KMS-11 (cell line): Measurements from ENCODE around the gene PRKAR1B.

Source experiments
- H2AFZ ChIP-seq: fragments of 200-600 bp; sonication (generic); 2 replicates; pipeline ENCODE4 v1.6.1; 2016; ENCODE audit warnings: antibody characterized with exemption, mixed run types, low read depth
- H3K27ac ChIP-seq: fragments of 200-600 bp; sonication (generic); 2 replicates; pipeline ENCODE4 v1.6.1; 2016; ENCODE audit warnings: mild to moderate bottlenecking, mixed run types
- H3K27me3 ChIP-seq: fragments of 200-600 bp; sonication (generic); 2 replicates; pipeline ENCODE4 v1.6.1; 2017; ENCODE audit warnings: mild to moderate bottlenecking, low read depth, mixed run types, moderate library complexity; ENCODE audit not compliant: insufficient read depth
- H3K36me3 ChIP-seq: fragments of 200-600 bp; sonication (generic); 2 replicates; pipeline ENCODE4 v1.6.1; 2017; ENCODE audit warnings: mild to moderate bottlenecking, mixed run types; ENCODE audit not compliant: insufficient read depth
- H3K4me1 ChIP-seq: fragments of 200-600 bp; sonication (generic); 2 replicates; pipeline ENCODE4 v1.6.1; 2016; ENCODE audit warnings: mild to moderate bottlenecking, low read depth, mixed run types; ENCODE audit not compliant: poor library complexity, severe bottlenecking
- H3K4me2 ChIP-seq: fragments of 200-600 bp; sonication (generic); 2 replicates; pipeline ENCODE4 v1.7.0; 2016; ENCODE audit warnings: mild to moderate bottlenecking, mixed run types
- H3K4me3 ChIP-seq: fragments of 200-600 bp; sonication (generic); IDR thresholded peaks from 2 replicates; pipeline ENCODE4 v1.6.1; 2017; ENCODE audit warnings: low read depth, low read length, mixed read lengths; ENCODE audit not compliant: insufficient read depth
- H3K79me2 ChIP-seq: fragments of 200-600 bp; sonication (generic); 2 replicates; pipeline ENCODE4 v1.6.1; 2016; ENCODE audit warnings: low read depth, mixed run types; ENCODE audit not compliant: insufficient read depth
- H3K9ac ChIP-seq: fragments of 200-600 bp; sonication (generic); 2 replicates; pipeline ENCODE4 v1.6.1; 2016; ENCODE audit warnings: mild to moderate bottlenecking, mixed run types
- H4K20me1 ChIP-seq: fragments of 200-600 bp; sonication (generic); 2 replicates; pipeline ENCODE4 v1.6.1; 2016; ENCODE audit warnings: mild to moderate bottlenecking, mixed run types; ENCODE audit not compliant: insufficient read depth
- CTCF ChIP-seq: fragments of 200-600 bp; sonication (generic); conservative IDR thresholded peaks from 2 replicates; pipeline ENCODE4 v1.6.1; 2017; ENCODE audit warnings: low read depth, mild to moderate bottlenecking, antibody characterized with exemption, low read length, moderate library complexity, mixed read lengths

Gene PRKAR1B

GRCh38 chr7:710161-710560 lies 16.9 kb downstream of the PRKAR1B start:
- no peaks in the 10 kb centered on the region for H3K36me3 ChIP-seq
- no peak for TF ChIP-seq CTCF
- no peaks in the 10 kb centered on the region; the same call in 1 of the 2 replicates for H3K79me2 ChIP-seq
- H3K9ac ChIP-seq = no peak overlapping the region
- H3K27me3 ChIP-seq = no peaks in the 10 kb centered on the region
- H3K27ac ChIP-seq = no peak overlapping the region
- H2AFZ ChIP-seq = no peak overlapping the region
- H3K4me1 ChIP-seq = no peaks in the 10 kb centered on the region
- H3K4me3 ChIP-seq = no peak overlapping the region
- H4K20me1 ChIP-seq = no peaks in the 10 kb centered on the region
- H3K4me2 ChIP-seq = no peak overlapping the region

DNA sequence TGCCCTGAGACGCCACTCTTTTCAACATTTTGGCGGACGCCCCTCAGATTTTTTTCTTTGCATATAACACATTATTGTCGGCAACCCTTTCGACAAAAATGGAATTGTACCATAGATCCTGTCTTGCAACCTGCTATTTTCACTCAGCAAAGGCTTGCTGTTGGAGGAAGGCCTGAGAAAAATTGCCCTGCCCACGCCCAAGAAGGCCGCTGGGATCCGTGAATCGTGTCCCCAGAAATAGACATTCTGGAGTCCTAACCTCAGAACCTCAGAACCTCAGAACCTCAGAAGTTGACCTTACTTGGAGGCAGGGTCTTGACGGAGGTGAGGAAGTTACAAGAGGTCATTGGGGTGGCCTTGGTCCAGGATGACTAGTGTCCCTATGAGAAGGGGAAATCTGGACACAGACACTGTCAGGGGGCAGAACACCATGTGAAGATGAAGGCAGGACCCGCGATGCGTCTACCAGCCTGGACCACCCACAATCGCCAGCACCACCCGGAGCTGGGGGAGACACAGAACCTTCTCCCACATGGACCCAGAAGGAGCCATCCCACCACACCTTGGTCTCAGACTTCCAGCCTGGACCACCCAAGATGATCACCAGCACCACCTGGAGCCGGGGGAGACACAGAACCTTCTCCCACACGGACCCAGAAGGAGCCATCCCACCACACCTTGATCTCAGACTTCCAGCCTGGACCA lies 19.6 kb downstream of the PRKAR1B start:
- Histone ChIP-seq H3K79me2 (no peaks in the 10 kb centered on the region; the same call in 1 of the 2 replicates), H3K4me2 (no peak overlapping the region)

GRCh38 chr7:706721-707120 lies 20.4 kb downstream of the PRKAR1B start:
- TF ChIP-seq CTCF = no peak
- H2AFZ ChIP-seq = no peak overlapping the region

More for the DNA sequence above, 19.6 kb downstream of the PRKAR1B start:
- H4K20me1 ChIP-seq = no peaks in the 10 kb centered on the region
- H3K4me1 ChIP-seq = no peaks in the 10 kb centered on the region
- no peaks in the 10 kb centered on the region for H3K36me3 ChIP-seq
- no peaks in the 10 kb centered on the region for H3K27me3 ChIP-seq
- no peak overlapping the region for H3K27ac ChIP-seq
- no peak overlapping the region for H3K4me3 ChIP-seq
- H3K9ac ChIP-seq = no peak overlapping the region
- H2AFZ ChIP-seq = no peak overlapping the region
- no peak for TF ChIP-seq CTCF

GRCh38 chr7:703049-703448 lies 24.0 kb downstream of the PRKAR1B start:
- H3K4me2 ChIP-seq = no peak overlapping the region
- no peaks in the 10 kb centered on the region for H3K27me3 ChIP-seq
- H3K4me1 ChIP-seq = no peaks in the 10 kb centered on the region
- no peak overlapping the region for H3K9ac ChIP-seq
- no peak overlapping the region for H3K4me3 ChIP-seq
- no peaks in the 10 kb centered on the region for H4K20me1 ChIP-seq
- H3K27ac ChIP-seq = no peak overlapping the region
- no peak overlapping the region for H2AFZ ChIP-seq
- H3K79me2 ChIP-seq = no peaks in the 10 kb centered on the region; the same call in 1 of the 2 replicates
- no peak for TF ChIP-seq CTCF
- H3K36me3 ChIP-seq = no peaks in the 10 kb centered on the region

More at GRCh38 chr7:706721-707120, 20.4 kb downstream of the PRKAR1B start:
- H3K36me3 ChIP-seq = no peaks in the 10 kb centered on the region
- H4K20me1 ChIP-seq = no peaks in the 10 kb centered on the region
- H3K27me3 ChIP-seq = no peaks in the 10 kb centered on the region
- no peak overlapping the region for H3K27ac ChIP-seq
- no peak overlapping the region for H3K9ac ChIP-seq
- no peaks in the 10 kb centered on the region; the same call in 1 of the 2 replicates for H3K79me2 ChIP-seq
- no peaks in the 10 kb centered on the region for H3K4me1 ChIP-seq
- no peak overlapping the region for H3K4me3 ChIP-seq
- no peak overlapping the region for H3K4me2 ChIP-seq
